ENCODE measurements around the gene FLII.

The FLII gene

DNA sequence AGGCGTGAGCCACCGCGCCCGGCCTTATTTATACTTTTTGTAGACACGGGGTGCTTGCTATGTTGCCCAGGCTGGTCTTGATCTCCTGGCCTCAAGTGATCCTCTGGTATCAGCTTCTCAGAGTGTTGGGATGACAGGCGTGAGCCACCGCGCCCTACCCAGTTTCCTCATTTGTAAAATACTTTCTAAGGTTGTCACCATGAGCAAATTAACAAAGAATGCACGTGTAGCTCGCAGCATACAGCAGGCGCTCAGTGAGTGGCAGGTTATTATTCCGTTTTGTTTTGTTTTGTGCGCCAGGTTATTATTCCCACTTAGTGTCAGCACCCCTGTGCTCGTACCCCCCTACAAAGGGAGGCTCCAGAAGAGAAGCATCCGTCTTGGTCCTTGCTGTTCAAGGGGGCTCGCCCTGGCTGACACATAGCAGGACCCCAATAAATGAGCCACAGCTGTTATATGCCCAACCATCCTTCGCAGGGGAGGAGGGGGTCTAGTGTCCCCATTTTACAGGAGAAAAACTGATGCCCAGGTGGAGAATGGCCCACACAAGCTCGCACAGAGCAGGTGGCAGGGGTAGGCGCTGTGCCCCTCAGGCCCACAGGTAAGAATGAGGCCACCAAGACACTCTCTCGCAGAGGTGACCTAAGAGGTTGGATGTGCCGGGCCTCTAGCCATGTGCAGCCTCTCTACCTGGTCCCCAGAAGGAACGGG, 1.2 kb upstream of the FLII start:
- no peak for DNase-seq

DNA sequence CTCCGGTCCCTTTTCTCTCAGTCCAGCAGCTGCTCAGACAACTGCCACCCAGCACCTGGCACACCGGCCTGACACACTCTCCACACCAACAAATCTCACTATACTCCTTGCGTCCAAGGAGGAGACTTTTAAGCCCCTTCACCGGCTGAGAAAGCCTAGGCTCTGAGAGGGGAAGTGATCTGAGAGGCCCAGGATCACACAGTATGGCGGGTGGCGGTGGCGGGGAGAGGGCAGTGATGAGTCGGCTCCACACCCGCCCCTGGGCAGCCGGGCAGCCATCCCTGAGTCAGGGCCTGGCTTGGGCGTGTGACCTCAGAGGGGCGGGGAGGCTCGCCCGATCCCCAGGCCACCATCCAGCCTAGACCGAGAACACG, 569 bp downstream of the FLII start:
- no peak for DNase-seq

DNA sequence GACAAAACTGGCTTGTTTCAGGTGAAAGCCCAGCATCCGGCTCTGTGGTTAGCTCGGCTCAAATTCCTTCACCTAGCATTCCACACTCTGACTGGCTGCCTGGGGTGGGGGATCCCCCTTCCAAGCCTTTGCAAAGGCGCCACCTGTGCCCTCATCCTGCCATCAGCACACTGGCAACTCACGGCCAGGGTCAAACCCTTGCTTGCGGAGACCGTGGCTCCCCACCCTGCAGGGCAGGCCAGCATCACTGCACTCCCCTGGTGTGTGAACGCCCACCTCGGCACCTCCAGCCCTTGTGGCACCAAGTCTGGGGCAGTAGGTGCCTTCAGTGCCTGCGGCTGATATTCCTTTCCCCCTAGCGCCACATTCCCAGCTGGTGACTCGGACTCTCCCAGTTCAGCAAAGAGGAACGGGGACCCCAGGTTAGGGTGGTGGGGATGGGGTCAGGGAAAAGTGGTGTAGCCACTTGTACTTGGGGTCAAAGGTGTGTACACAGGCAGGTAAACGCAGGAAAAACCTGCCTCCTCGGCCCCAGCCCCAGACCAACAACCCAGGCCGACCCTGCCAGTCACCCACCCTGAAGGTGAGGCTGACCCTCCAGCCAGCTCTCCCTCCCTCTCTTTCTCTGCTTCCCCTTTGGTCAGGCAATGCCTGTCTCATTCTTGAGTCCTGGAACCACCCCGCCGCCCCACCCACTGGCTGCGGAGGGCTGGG, 1.1 kb downstream of the FLII start:
- no peak for DNase-seq

DNA sequence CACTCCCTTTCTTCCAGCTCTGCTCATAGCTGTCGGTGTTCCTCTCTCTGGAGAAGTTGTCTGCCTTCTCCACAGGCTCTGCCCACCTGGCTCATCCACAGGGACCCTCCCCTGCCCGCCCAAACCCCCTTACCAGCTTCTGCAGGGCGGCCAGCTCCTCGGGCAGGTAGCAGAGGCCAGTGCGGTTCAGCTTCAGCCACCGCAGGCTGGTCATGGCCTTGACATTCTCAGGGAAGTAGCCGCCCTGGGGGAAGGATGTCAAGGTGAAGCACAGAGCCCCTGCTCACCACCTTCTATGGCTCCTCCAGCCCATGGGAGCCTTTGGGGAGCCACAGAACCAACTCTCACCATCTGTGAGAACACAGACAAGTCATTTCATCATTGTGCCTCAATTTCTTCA, 1.8 kb downstream of the FLII start:
- no peak for DNase-seq

DNA sequence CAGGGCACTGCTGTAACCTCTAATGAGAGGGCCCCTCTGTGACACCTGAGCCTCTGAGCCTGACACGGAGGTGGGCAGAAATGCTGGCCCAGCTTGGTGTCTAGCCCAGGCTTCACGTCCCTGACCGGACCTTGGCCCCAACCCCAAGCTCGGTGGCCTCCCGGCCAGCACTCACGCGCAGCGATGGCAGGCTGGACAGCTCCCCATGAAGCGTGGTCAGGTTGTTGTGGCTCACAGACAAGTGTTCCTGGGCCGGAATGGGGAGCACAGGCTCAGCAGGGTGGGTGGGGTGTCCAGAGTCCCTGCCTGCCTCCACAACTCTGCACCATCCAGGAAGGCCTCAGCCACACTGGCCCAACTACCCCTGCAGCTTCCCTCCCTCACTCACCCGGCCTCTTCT, 2.2 kb downstream of the FLII start:
- no peak for DNase-seq

DNA sequence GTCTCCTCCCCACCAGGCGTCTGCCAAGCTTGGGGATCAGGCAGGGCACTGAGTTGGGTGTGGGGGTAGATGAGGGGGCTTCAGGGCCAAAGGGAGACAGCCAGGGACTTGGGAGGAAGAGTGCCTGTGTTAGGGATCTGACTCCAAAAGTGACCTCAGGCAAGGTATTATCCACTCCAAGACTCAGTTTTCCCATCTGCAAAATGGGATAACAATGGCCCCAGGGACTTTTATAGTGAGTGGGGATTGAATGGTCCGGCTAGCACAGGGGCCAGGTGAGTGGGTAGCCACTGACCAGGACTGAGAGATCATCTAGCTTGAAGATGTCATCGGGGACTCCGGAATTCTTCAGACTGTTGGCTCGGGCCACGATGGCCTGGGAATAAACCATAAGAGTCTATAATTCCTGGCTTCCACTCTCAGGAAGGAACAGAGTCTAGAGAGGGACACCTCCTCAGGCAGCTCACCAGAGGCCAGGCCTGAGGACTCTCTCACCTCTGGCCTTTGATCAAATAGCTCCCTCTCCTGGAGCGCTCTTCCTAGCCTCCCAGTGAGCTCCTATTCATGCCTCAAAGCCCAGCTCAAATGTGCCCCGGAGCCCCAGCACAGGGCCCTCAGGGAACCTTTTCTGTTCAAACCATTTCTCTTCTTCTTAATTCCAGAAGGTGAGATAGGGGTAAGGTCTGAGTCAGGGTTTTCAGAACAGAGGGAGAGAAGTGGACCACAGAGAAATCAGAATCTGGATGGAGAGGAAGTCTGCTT, 3.5 kb downstream of the FLII start:
- DNase-seq: no peak

DNA sequence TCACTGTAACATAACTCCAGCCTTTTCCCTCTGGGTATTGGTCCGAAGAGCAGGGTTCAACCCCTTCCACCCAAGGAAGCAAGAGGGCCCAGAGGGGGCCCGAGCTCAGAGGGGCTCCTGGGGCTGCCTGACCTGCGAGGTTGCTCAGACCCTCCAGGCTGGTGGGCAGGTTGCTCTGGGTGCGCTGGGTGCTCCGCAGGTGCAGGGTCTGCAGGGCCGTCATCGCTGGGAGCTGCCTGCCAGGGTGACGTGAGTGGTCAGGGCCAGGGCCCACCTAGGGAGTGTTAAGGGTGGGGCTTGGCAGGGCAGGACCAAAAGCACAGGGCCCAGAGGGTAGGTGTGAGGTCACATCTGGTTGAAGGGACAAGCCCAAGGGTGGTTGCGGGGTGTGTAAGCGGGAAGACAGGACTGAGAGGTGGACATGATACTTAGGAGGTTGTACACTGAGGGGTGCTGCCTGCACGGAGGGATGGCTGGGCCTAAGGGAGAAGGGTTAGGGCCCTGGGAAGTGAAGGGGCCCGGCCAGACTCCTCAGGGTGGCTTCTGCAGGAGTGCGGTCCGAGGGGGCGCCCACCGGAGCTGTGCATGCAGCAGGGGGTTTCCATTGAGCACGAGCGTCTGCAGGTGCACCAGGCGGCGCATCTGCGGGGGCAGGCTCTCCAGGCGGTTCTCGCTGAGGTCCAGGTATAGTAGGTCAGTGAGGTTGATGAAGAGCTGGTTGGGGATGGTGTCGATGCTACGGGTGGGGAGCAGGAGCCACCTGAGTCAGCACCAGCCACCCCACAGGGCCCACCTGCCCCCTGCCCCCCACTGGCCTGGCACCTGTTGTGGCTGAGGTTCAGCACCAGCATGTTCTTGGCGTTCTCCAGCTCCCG, 4.4 kb downstream of the FLII start:
- DNase-seq: no peak

DNA sequence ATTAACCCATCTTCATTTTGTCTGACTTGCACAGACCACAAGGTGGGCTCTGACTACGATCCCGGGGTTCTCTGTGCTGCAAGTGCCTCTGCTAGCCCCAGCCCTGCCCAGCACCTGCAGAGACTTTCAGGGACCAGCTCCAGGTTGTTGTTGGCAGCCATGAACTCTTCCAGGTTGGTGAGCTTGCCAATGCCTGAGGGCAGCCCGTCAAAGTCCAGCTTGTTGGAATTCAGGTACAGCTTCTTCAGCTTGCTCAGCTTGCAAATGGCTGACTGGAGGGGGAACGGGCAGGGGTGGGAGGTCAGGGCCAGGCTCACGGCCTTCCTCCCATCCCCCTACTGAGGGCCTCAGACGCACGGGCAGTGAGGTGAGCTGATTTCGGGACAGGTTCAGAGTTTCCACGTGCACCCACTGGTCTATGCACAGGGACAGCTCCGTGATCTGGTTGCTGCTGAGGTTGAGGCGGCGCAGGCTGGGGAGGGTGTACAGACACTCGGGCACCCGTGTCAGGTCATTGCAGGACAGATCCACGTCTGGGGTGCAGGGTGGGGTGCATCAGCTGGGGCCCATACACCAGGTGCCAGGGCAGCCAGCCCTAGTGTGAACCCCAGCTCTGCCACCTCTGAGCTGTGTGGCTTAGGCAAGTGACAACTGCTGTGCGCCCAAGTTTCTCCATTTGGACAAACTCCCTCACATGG, 5.2 kb downstream of the FLII start:
- DNase-seq: no peak

DNA sequence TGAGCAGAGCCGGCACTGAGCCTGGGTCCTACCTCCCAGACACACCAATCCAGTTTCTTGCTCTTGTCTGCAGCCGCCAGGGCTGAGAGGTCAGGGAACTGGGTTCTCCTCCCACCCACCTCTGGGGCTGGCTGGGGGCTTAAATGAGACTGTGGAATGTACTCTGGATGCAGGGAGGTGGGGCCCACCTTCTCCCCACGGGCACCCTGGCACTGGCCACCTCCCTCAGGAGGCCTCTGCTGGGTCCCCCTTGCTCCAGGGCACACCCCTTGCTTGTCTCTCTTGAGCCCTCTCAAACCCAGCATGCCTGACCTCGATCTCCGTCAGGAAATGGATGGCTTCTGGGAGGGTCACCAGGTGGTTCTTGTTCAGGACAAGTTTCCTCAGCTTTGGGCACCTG, 6.4 kb downstream of the FLII start:
- no peak for DNase-seq

DNA sequence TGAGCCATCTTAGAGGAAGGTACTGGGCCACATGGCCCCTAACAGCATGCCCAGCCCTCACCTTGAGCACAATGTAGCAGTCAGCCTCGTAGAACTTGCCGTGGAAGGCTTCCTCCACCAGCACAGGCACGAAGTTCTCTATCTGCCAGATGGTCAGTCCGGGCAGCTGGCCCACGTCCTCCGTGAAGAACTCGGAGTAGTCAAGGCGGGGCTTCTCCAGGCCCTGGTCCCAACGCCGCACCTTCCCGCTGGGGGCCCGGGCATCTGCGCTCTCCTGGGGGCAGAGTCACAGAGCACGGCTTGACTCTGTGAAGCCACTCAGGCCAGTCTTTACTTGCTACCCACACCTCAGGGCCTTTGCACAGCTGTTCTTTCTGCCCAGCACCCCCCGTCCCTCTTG, 7.3 kb downstream of the FLII start:
- DNase-seq: no peak

DNA sequence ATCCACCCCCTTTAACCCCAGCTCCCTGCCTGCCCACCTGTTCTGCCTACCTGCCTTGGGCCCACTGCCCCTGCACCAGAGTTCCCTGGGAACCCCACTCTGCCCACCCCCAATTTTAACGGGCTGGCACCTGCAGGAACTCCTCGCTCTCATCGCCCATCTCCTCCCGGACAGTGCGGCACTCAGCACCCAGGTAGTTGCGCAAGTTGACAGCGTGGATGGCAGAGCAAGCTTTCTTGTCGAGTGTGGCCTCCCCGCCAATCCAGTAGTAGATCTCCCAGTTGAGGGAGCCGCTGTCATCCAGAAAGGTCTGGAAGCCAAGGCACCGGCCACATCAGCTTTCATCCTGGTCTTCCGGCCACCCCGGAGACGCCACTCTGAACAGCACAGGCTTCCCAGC, 7.8 kb downstream of the FLII start:
- DNase-seq: no peak

DNA sequence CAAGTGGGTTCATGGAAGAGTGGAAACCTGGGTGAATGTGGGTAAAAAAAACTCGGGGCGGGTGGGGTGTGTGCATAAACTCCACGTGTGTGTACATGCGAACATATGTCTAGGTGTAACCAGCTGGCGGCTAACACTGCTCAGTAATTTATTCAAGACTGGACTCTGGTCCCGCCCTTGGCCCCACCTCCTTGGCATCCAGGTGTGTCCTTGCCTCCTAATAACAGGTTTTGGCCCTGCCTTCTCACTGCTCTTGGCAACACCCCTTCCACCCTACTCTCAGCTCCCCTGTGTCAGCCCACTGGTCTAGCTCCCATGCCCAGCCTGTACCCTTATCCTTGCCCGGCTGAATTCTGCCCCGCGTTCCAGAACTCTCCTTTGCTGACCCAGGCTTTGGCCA, 8.3 kb downstream of the FLII start:
- DNase-seq: peak; percentile 15

DNA sequence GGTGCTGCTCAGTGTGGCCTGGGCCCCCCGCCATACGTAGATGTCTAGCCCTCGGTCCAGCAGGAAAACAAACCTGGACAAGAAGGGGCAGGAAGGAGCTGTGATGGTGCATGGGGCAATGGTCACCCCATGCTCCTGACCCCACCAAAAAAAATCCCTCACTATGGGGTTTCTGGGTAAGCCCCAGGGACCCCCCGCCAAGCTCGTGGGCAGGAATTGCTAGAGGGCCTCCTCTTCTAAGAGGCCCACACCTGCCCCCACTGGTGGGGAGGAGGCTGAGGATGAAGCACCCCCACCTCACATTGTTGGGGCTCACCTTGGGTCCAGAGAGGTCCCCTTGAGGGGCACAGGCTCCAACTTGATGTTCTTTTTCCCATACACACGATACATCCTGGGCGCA, 9.7 kb downstream of the FLII start:
- DNase-seq: no peak

DNA sequence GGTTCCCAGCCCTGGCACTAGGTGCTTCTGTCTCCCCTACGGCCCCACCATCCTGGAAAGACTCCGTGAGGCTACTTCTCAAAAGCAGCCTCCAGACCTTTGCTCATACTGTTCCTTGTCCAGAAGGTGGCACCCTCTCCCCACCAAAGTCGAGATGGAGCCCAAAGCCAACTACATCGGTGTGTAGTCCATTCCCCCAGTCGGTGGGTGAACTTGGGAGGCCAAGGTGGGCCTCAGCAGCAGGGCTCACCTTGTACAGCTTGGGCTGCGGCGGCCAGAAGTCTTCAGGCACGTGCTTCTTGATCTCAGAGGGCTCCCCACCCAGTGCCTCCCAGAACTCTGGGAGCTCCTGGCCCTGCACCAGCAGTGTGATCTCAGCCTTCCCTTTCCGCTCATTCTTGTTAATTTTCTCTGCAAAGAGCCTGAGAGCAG, 10.2 kb downstream of the FLII start:
- no peak for DNase-seq

DNA sequence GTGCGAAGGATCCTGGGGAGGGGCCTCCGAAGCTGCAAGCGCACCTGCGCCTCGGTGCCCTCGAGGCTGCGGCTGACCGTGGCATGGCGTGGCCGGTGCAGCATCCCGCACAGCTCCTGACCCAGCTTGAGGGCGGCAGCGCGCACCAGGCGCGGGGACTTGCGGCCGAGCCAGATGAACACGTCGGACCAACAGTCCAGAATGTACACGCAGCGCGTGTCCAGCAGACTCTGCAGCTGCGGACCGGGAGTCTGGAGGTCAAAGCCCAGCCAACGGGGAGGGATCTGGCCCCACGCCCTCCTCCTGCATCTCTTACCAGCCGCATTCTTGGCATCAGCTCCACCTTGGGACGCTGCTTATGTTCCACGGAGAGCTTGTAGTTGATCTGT, 10.9 kb downstream of the FLII start:
- DNase-seq: no peak

DNA sequence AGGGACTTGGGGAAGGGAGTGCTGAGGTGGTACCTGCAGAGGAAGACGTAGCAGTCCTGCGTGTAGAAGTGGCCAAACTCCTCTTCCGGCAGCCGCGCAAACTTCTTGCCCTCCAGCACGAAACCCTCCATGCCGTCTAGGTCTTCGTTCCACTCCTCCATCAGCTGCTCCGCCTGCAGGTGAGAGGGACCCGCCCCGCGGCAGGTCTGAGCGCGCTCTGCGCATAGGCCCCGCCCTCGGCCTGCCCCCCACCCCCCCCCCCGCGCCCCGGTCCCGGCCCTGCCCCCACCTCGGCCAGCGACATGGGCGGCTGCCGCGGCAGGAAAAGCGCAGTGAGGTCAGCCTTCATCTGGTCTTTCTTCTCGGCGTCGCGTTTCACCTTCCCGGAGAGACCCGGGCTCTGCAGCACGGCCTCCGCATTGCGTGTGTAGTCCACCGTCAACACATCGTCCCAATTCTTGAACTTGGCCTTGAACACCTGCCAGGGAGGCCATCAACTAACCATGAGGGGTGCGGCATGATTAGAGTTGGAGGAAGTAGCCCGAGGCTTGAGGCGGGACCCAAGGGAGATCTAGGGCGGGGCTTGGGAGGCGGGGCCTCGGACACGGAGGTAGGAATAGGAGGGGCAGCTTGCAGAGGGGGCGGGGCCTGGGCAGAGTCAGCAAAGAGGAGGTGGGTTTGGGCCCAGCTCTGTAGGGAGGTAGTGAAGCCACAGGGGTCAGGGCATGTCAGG, 11.5 kb downstream of the FLII start:
- peak; percentile 68 for DNase-seq

DNA sequence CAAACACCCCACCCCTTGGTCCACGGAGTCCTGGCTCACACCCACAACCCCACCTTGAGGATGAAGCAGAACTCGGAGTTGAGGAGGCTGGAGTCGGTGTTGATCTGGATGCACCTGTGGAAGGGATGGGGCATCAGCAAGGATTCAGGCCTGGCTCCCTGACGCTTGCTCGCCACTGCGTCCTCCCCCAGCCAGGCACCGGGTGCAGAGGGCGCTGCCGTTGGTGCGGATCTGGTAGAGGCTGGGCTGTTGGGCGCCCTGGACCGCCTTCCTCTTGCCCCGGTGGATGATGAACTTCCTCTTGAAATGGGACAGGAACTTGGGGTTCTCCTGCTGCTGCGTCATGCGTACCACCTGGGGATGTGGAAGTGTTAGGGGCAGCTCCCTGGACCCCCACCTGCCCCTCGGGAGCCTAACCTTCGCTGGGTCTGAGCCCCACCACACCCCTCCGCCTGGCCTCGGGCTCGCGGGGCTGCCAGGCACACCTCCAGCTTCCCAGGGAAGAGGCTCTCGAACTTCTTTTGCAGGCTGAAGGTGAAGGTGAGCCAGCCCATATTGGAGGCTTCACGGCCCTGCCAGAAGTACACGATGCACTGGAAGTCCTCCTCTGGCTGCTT, 12.3 kb downstream of the FLII start:
- no peak for DNase-seq

DNA sequence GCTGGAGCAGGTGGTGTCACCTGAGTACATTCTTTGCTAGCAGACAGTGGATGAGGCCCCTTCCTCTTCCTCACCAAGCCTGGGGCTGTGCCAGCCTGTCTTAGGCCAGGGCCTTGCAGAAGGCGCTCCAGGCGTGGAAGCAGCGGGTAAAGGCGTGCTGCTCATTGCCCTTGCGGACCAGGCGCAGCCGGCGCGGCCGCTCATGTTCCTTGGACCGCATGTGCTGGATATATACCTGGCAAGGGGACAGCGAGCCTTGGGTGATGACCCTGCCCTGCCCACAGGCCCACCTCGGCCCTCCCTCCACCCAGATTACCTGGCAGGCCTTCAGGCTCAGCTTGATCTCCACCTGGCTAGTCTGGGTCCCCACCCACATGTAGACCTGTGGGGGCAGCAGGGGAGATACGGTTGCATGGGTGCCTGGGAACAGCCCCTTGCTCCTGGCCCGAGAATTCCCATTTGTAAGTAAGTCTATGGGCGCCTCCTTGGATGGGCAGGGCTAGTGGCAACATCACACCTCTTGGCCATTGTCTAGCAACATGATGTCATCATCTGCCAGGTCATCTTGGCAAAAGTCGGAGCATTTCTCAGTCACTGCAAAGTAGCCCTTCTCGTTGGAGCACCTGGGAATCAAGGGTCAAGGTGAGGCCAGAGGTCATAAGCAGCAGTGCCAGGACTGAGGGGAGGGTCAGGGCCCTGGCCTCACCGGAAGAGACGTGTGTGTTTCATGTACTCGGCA, 13.3 kb downstream of the FLII start:
- no peak for DNase-seq

DNA sequence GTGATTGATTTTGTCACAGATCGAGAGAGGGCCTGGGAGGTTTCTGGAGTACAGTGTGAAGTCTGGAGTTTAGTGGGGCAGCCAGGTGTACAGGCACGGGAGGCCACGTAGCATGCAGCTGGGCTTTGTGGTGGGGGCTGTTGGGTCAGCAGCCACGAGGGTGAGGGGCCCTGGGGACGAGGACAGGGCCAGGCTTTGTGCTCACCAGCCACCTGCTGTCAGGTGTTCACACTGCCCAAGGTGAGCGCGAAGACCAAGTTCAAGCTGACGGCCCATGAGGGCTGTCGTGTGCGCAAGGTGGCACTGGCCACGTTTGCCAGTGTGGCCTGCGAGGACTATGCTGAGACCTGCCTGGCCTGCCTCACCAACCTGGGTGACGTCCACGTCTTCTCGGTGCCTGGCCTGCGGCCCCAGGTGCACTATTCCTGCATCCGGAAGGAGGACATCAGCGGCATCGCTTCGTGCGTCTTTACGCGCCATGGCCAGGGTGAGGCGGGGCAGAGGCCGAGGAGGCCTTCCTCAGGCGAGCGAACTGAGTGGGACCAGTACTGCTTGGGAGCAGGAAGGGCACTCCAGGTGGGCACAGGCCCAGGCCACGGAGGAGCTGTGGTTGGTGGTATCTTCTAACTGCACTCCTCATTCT, 17.2 kb downstream of the FLII start:
- DNase-seq: no peak

DNA sequence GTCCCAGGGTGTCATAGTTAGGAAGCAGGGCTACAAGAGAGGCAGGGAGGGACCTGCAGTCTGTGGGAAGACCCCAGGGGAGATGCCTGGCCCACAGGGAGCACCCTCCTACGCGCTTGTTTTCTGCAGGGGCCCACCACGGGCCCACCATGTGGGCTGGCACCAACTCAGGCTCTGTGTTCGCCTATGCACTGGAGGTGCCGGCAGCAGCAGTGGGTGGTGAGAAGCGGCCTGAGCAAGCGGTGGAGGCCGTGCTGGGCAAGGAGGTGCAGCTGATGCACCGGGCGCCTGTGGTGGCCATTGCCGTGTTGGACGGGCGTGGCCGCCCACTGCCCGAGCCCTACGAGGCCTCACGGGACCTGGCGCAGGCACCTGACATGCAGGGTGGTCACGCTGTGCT, 18.1 kb downstream of the FLII start:
- DNase-seq: no peak
